A204.1 (cell line): ENCODE results near the gene BZW2.
"Not testable (repeated sequence)": the region's sequence is repeated elsewhere in the genome, so short reads cannot be mapped to it uniquely, and the experiment has no call there.

Experiments used
- FAIRE-seq: peaks from 2 replicates; lab custom pipeline; 2012; peaks lifted over from hg19 to GRCh38; lab: Jason Lieb, UNC

Gene BZW2

DNA sequence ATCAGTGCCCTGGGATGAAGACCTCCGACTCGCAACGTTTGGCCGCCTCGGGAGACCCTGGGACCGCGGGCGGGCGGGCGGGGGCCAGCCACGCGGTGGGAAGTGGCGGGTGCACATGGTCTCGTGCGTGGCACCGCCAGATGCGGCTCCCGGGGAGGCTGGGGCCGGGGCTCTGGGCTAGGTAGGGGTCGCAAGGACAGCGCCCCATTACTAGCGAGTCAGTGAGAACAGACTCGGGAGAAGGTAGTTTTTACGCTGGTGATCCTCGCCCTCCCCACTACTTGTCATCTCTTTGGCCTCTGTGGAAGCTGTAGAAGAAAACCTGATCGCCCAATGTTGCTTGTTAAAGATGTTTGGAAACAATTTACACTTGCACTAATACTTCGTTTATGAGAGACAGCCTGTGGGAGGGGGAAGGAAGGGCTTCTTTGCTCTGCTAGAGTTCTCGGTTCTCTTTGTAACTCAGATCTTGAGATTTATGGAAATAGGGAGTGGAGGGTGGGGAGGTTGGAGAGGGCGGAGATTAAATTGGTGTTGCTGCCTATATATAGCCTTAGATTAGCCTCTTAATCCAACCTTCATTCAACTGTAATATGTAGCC, 591 bp downstream of the BZW2 start:
- no peak for FAIRE-seq

DNA sequence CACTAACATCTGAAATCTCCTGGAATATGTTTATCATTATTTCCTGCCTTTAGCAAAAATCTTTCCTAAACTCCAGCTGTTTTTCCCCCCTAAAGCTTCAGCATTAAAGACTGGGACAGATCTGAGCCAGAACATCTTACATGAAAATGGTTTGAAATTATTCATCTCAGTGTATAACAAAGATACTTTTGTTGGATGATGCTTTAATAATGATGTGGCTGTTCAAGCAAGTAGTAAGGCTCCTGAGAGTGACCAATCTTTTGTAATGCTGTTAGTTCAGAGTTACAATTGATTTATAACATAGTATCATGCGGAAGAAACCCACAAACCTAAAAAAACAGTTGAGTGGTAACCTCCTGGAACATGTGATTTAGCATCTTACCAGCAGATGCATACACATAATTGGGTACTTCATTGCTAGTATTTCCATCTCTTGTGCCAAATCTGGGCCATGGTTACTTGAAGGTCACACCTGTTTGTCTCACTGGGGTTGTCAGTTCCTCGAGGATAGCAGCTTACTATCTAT, 1.5 kb downstream of the BZW2 start:
- no peak for FAIRE-seq

DNA sequence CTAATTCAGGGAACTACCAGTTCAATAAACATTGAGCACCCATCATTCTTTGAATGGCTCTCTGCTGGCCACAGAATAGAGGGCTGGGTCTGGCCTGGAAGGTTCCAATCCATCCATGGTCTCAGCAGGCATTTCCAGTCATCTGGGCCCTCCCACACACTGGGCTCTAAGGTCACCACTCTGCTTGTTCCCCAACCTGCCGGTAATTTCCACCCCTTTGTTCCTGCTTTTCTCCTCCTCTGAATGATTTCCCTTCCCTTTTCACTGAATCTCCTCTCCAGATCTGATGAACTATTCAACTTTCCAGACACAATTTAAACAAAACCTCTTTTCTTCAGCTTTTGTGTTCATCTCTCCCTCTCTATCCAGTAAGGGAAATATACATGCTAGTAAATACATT, 2.6 kb downstream of the BZW2 start:
- FAIRE-seq: no peak

DNA sequence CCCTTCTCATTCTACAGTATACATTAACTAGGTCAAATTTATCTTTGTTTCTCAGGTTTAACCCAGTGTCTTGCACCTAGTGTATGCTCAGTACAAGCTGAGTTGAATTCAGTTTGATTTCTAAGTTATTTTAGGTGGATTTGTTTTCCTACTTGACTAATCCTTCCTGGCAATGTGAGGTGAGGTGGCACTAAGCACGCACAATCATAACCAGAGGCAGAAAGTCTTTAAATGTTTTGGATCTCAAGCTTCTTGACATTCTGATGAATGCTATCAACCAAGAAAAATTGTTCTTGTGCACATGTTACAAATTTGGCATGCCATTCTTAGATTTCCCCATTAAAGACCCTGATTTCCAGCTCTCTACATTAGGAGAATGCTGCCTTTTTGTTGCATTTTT, 3.2 kb downstream of the BZW2 start:
- FAIRE-seq: no peak

DNA sequence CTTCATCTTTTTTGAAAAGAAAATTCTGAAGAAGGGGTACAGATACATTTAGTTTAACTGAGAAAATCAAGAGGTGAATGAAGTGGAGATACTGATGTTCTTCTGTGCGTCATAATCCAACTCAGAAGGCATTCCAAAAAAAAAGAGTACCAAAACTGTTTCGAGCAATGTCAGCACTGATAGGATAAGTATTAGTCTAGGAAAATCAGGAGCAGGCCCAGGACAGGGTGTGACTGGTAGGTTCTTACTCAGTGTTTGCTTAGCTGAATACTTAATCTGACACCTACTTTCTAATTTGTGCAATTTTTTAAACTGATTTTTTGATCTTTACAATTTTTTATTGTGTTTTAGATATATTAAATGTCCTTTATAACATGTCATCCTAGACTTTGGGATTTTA, 4.3 kb downstream of the BZW2 start:
- no peak for FAIRE-seq

DNA sequence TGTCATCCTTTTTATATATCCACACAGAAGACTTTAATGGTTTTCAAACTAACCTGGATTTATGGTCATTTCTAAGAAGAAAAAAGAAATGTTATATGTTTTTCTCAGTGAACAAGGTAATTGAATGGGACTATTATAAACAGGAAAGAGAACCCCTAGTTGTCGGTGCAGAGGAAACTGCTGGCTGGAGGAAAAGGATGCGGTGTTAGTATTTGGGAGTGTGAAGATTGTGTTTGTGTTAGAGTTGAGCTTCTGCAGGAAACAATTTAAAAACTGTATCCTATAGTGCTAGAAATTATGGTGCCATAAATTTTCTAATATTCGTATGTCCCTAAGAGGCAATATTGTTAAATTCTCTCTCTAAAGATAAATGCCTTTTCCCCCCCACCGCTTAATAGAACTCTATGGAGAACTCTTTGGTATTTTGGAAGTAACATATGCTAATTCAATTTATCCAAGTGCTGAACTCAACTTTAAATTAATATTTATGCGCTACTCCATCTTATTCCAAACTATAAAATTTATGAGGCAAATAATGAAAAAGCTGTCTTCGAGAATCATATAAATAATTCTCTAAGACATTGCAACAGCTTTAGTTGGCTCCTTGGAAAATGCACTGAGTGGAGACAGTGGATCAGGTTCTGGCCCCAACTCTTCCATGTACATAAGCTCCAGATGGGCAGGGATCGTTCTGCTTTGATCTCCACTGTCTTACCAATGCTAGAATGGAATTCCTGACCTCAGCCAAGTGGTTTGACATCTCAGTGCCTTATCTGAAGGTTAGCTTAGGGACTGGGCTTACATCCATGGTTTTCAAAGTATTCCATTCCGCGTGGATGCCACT, 5.6 kb downstream of the BZW2 start:
- FAIRE-seq: no peak

DNA sequence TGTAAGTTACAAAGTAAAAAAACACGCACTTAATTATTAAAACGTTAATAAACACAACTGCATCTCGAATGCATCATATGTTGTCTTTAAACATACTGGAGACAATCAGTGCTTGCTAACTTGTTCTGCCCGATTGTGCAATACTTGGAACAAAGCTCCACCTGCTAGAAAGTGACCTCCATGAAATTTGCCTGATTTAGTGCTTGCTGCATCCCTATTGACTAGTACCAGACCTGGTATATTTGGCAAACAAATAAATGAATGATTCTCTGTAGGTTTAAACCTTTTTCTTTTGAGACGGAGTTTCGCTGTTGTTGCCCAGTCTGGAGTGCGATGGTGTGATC, 6.2 kb downstream of the BZW2 start:
- no peak for FAIRE-seq

DNA sequence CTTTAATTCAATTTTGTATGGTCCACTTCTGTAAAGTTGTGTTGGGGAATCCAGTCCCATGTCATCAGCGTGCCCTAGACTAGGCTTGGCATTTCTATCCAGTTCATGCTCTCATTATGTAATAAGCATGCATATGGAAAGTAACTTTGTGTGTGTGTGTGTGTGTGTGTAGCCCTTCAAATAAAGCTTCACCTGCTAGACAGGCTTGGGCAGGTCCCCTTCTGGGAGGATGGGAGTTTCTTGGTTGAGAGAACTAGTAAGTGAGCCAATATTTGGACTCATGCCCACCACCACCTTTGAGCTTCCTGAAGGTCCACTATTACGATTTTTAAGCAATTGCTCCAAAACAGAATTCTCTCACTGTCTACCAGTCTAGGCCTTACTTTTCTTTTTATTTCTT, 6.9 kb downstream of the BZW2 start:
- FAIRE-seq: no peak

DNA sequence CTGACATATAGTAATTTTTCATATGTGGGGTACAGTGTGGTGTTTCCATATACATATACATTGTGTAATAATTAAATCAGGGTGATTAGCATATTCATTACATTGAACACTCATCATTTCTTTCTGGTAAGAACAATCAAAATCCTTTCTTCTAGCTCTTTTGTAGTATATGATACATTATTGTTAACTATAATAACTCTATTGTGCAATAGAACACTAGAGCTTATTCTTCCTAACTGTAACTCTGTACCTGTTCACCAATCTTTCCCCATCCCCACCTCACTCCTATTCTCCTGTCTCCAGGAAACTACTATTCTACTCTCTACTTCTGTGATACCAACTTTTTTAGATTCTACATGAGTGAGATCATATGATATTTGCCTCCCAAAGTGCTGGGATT, 9.4 kb downstream of the BZW2 start:
- no peak for FAIRE-seq

DNA sequence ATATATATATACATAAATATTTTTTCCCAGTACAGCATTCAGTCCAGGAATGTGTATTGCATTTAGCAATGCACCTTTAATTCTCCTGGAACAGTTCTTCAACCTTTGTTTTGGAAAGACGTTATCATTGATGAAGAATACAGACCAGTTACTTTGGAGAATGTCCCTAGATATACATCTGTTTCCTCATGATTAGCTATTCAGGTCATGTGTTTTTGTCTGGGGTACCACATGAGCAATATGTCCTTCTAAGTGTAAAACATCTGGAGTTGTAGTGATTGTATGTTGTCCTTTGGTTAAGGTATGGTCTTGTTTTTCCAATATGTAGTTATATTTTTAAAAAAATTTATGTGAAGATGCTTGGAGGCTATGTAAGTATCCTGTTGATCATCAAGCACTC, 10.2 kb downstream of the BZW2 start:
- FAIRE-seq: no peak

DNA sequence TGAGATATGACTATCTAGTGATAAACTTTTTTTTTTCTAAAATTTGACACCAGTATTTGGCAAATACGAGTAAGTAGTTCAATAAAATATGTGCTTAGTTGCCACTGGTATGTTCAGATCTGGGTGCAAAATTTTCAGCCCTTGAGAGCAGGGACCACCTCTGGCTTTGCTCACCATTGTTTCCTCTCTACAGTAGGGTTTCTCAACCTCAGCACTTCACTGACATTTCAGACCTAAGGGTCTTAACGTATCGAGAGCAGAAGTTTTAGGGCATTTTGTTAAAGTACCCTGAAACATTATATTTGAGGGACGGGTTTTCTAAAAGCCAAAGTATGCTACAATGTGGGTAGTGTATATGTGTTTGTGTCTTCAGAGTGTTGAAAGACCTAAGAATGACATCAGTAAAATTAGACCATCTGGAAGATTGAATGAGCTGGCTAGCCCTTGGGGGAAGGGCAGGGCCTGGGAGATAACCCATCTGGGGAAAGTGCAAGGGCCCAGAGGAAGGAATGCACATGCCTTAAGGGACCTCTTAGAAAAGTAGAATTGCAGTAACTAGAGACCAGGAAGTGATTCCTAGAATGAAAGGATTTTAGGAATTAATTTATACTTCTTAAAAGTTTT, 11.8 kb downstream of the BZW2 start:
- FAIRE-seq: no peak

DNA sequence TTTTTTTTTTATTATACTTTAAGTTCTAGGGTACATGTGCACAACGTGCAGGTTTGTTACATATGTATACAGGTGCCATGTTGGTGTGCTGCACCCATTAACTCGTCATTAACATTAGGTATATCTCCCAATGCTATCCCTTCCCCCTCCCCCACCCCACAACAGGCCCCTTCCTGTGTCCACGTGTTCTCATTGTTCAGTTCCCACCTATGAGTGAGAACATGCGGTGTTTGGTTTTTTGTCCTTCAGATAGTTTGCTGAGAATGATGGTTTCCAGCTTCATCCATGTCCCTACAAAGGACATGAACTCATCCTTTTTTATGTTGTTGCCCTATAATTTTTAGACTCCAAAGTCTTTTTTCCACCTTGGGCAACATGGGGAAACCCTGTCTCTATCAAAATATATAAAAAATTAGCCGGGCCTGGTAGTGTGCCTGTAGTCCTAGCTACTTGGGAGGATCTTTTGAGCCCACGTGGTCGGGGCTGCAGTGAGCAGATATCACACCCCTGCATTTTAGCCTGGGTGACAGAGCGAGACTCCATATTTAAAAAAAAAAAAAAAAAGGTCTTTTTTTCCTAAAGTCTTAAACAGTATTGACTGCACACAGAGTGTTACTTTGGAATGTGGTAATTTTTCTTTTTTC, 14.0 kb downstream of the BZW2 start:
- FAIRE-seq: not testable (repeated sequence)

DNA sequence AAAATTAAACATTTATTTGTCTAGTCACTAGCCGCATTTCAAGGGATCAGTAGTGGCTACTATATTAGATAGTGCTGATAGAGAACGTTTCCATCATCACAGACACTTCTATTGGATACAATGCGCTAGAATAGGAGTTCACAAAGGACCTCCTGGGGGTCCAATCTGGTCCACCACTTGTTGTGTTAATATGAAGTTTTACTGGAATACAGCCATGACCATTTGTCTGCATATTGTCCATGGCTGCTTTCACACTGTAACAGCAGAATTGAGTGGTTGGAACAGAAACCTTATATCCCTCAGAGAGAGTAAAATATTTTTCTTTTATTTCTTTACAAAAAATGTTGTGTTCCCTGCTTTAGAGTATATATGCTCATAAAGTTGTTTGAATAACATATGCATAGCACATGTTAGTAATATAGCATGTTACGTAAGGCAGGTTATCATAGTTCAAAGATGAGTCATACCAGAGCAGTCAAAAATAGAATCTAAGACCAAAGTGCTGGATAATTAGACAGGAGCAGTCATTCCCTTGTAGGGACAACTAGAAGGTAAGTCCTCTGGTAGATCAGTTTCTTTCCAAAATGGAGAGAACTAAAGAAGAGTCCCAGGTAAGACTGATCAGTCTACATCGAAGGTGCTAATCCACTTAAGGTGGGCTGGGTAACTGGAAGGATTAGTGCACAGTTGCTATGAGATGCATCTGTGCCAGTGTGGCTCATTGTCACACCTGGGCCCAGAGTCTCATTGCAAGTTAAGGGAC, 14.9 kb downstream of the BZW2 start:
- FAIRE-seq: no peak

DNA sequence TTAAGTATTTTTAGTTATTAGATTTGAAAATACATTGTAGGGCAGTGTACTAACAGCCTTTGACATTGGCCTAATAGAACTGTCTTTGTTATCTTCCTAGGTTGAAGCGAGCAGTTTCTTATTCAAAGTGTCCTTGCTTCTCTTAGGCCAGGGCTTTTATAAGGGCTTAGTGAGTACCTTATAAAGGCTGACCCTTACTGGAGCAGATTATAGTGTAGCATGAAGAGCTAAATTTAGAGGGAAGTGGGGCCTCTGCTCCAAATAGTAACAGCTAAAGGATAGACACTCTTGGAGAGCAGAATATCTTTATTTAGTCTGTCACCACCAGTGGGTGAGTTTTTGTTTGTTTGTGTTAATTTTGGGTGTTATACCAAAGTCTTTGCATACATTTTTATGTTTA, 15.9 kb downstream of the BZW2 start:
- FAIRE-seq: no peak

DNA sequence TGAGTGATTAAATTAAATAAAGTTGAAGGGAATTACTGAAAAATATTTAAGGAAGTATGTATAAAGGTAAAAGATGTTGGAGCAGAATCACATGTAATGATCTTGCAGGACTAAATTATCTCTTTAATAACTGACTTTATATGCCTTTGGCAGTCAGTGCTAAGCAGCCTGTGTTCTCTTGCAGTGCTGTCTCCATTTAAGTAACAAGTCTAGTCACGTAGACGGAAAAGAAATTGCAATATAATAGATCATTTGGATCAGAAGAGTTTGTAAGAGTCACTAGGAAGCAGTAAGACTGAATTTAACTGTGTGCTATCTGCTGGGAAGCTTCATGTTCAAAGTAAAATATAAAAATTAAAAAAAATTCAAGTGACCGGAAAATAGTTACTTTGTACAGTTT, 21.4 kb downstream of the BZW2 start:
- no peak for FAIRE-seq

DNA sequence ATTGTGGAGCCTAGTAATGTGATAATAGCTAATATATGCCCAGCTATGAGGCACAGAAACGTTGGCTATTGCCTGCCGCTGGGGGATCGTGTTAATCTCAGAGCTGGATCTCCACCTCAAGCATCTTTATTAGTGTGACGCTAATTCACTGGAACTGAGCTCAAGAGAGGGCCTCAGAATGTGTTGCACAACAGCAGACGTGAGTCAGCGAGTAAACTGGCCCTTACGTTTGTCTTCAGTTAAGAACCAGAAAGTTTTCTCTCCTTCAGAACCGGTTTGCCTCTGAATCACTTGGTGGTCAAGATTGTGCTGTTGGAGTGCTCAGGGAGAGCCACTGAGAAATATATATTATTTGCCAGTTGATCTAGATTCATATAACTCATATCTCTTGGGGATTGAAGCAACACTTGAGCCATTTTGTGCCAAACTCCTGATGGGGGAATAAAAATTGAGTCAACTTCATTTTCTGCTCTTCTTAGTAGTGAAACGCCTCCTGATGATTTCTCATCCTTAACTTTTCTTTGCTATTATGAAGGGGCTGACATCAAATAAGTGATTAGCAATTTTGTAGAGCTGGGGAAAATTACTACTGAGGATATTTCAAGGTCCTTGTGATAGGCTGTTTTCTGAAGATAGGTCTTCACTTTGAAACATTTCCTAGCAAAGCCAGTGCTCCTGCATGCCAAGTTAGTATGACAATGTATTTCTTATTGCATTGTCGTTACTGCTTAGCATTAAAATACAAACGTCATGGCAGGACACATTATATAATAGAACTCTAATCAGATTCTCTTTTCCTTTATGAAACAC, 22.3 kb downstream of the BZW2 start:
- no peak for FAIRE-seq

DNA sequence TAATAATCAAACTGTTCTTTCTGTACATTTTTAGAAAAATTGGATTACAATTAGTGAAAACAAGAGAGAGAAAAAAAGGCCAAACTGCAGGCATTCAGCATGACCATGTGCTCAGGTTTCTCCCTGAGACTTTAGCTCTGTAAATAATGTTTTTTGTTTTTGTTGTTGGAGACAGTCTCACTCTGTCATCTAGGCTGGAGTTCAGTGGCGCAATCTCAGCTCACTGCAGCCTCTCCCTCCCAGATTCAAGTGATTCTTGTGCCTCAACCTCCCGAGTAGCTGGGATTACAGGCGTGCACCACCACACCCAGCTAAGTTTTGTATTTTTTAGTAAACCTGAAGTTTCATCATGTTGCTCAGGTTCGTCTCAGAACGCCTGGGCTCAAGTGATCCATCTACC, 23.0 kb downstream of the BZW2 start:
- FAIRE-seq: no peak

DNA sequence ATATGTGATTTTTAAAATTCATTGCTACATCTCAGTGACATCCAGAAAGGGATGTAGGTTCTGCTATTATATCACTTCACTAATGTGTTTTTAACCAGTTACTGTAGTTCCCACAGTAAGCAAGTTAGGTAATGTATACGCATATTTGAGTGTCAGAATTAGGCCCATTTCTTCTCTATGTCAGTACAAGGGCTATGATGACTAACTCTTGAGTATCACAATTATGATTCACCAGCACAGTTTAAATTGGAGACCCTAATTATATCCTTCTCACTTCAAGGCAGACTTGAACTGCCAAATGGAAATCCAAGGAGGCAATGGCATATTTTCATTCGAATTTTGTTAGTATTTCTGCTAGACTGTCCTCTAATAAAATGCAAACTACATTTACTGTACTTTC, 23.6 kb downstream of the BZW2 start:
- FAIRE-seq: no peak

DNA sequence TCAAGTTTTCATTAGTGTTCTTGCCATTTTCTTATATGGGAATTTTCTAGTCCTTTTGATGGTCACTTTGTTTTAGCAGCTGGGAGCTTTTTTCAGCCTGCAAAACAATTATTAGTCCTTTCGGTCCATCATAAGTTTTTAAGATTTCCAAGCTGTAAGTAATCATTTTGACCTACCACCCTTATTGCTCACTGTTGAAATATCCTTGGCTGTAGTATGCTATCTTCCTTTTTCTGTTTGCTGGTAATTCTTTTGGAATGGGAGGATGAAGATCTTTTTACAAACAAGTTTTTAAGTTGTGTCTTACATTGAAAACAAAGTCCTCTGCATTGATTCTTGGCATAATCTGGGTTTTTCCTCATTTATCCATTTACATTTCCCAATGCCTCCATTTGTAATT, 24.0 kb downstream of the BZW2 start:
- no peak for FAIRE-seq

DNA sequence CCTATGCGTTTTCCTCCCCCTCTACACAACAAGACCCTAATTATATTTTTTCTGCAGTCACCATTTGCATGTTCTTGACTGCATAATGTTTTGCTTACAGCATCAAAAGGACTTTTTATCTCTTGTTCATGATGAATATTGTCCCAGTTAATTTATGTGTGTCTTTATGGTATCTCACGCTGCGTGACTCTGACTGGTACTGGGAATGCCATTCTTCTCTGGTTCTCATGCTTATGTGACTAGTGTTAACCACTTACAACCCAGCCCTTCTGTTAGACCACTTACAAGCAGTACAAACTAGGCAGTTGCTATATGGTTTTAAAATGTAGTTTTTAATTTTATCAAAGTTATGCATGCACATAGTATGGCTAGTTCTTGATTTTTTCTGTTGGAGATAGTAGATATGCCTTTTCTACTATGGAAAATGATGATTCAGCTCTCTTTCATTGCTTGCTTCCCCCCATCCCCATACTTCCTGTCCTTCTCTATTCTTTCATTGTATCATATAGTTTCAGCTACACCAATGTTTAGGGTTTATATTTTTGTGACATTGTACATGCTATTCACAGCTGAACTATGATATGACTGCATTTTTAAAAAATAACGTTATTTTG, 24.9 kb downstream of the BZW2 start:
- FAIRE-seq: no peak

DNA sequence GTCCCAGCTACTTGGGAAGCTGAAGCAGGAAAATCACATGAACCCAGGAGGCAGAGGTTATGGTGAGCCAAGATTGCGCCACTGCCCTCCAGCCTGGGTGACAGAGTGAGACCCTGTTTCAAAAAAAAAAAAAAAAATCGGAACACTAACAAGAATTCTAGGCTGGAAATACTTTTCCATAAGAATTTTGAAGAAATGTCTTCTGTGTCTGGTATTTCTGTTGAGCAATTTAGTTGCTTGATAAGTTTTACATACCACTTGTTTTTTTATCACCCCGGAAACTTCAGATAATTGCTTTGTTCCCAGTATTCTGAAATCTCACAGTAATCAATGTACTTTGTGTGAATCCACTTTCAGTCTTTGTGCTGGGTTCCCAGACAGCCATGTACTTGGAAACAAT, 25.8 kb downstream of the BZW2 start:
- no peak for FAIRE-seq
